Measurements from ENCODE around the gene GGT1.

DNA sequence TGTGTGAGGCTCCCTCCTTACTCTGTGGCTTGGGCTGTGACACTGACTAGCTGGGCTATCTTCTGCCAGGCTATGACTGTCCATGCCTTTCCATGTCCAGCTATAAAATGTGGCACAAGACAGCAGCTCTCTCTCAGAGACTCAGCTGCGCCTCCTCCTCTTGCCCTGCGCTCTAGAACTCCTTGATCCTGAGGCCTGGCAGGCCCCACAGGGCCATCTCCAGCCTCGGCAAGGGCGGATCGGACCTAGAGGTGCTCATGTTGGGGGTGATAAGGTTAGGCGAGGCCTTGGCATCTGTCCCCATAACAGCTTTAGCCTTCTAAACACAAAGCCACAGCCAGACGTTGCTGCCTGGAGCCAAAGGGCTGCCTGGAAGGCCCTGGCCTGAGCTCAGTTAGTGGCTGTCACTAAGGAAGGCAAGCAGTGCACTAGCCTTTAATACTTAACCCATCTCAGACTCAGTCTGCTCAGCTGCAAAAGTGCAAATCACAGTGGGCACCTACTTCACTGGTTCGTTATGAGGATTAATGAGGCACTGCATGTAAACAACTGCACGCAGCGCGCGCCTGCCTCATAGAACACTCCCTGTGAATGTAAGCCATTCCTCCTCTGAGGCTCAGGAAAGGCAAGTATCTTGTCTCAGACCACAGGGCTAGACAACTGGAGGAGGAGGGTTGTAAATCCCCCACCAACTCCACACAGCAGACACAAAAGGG, 49.2 kb upstream of the GGT1 start:
- TF ChIP-seq EZH2 (IDR thresholded peaks at IDR 0.05; ENCODE audit: low read depth, unreplicated experiment) (no peak), CTCF (conservative IDR thresholded peaks at IDR 0.05; ENCODE audit: low read depth in 2 of 2) (no peak)
- TF ChIP-seq, protein P1, sequence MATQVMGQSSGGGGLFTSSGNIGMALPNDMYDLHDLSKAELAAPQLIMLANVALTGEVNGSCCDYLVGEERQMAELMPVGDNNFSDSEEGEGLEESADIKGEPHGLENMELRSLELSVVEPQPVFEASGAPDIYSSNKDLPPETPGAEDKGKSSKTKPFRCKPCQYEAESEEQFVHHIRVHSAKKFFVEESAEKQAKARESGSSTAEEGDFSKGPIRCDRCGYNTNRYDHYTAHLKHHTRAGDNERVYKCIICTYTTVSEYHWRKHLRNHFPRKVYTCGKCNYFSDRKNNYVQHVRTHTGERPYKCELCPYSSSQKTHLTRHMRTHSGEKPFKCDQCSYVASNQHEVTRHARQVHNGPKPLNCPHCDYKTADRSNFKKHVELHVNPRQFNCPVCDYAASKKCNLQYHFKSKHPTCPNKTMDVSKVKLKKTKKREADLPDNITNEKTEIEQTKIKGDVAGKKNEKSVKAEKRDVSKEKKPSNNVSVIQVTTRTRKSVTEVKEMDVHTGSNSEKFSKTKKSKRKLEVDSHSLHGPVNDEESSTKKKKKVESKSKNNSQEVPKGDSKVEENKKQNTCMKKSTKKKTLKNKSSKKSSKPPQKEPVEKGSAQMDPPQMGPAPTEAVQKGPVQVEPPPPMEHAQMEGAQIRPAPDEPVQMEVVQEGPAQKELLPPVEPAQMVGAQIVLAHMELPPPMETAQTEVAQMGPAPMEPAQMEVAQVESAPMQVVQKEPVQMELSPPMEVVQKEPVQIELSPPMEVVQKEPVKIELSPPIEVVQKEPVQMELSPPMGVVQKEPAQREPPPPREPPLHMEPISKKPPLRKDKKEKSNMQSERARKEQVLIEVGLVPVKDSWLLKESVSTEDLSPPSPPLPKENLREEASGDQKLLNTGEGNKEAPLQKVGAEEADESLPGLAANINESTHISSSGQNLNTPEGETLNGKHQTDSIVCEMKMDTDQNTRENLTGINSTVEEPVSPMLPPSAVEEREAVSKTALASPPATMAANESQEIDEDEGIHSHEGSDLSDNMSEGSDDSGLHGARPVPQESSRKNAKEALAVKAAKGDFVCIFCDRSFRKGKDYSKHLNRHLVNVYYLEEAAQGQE (IDR thresholded peaks at IDR 0.05; ENCODE audit: unreplicated experiment): no peak
